Activated naive CD4-positive, alpha-beta T cell (primary cell): ENCODE data around the gene PLD2.
"Not testable (repeated sequence)": the region's sequence is repeated elsewhere in the genome, so short reads cannot be mapped to it uniquely, and the experiment has no call there.

Experiments
- DNase-seq, 4 experiments: peaks; one replicate each; lab custom pipeline; 2025; lab: John Stamatoyannopoulos, UW

PLD2 gene

GRCh38 chr17:4856937-4857314, 50.0 kb downstream of the PLD2 start:
- no peak for DNase-seq

- DNase-seq, result not testable (repeated sequence)
Measured at GRCh38 chr17:4857347-4857746, 50.4 kb downstream of the PLD2 start.

GRCh38 chr17:4858068-4858881, 51.3 kb downstream of the PLD2 start:
- DNase-seq, result no peak

GRCh38 chr17:4858882-4859260, 51.9 kb downstream of the PLD2 start:
- DNase-seq, result no peak

GRCh38 chr17:4859816-4860625, 53.1 kb downstream of the PLD2 start:
- no peak for DNase-seq

GRCh38 chr17:4860651-4861050, 53.7 kb downstream of the PLD2 start:
- no peak for DNase-seq

GRCh38 chr17:4861052-4861451, 54.1 kb downstream of the PLD2 start:
- DNase-seq, result no peak

- no peak for DNase-seq
Measured at GRCh38 chr17:4862720-4863119, 55.8 kb downstream of the PLD2 start.

- no peak for DNase-seq
Measured at GRCh38 chr17:4863321-4863720, 56.4 kb downstream of the PLD2 start.

GRCh38 chr17:4867535-4867934, 60.6 kb downstream of the PLD2 start:
- DNase-seq, result not testable (repeated sequence)

- not testable (repeated sequence) for DNase-seq
Measured at GRCh38 chr17:4869058-4869998, 62.4 kb downstream of the PLD2 start.

GRCh38 chr17:4870855-4871254, 63.9 kb downstream of the PLD2 start:
- no peak for DNase-seq

GRCh38 chr17:4872786-4873185, 65.8 kb downstream of the PLD2 start:
- no peak for DNase-seq
